H9 (cell line): Measurements from ENCODE around the gene SHISA7. TPM values are rescaled to one million over a fixed set of nuclear protein-coding genes. Genes with fewer than 3 reads are reported as not detected.

ENCODE experiments used
- DNase-seq: peaks from one replicate; pipeline ENCODE4 v3.0.0-alpha.2; 2017
- H2AFZ ChIP-seq: one replicate; pipeline ENCODE4 v1.6.1; 2013; ENCODE audit warnings: mild to moderate bottlenecking, low read length, control low read depth, moderate library complexity
- H2AK5ac ChIP-seq: 2 replicates; pipeline ENCODE4 v1.6.1; 2013; ENCODE audit warnings: low read length, control low read depth, mixed read lengths; ENCODE audit not compliant: insufficient read length
- H2BK120ac ChIP-seq: one replicate; pipeline ENCODE4 v1.6.1; 2013; ENCODE audit warnings: low read depth, mild to moderate bottlenecking, low read length, control low read depth, inconsistent platforms; ENCODE audit not compliant: poor library complexity, severe bottlenecking
- H2BK12ac ChIP-seq: 2 replicates; pipeline ENCODE4 v1.6.1; 2013; ENCODE audit warnings: low read length, control low read depth, mixed read lengths, low read depth; ENCODE audit not compliant: insufficient read length
- H2BK15ac ChIP-seq: 2 replicates; pipeline ENCODE4 v1.6.1; 2013; ENCODE audit warnings: low read depth, low read length, control low read depth
- H2BK20ac ChIP-seq: one replicate; pipeline ENCODE4 v1.6.1; 2013; ENCODE audit warnings: low read depth, mild to moderate bottlenecking, low read length, control low read depth, inconsistent platforms; ENCODE audit not compliant: poor library complexity, severe bottlenecking
- H2BK5ac ChIP-seq: 2 replicates; pipeline ENCODE4 v1.6.1; 2013; ENCODE audit warnings: low read length, control low read depth, mixed read lengths; ENCODE audit not compliant: insufficient read length
- H3K14ac ChIP-seq: 2 replicates; pipeline ENCODE4 v1.6.1; 2013; ENCODE audit warnings: low read length, control low read depth; ENCODE audit not compliant: insufficient read depth
- H3K18ac ChIP-seq: 2 replicates; pipeline ENCODE4 v1.6.1; 2013; ENCODE audit warnings: low read depth, mild to moderate bottlenecking, mixed read lengths, low read length, control low read depth; ENCODE audit not compliant: insufficient read length
- H3K23ac ChIP-seq: 2 replicates; pipeline ENCODE4 v1.6.1; 2013; ENCODE audit warnings: low read length, control low read depth, mixed read lengths, low read depth; ENCODE audit not compliant: insufficient read length
- H3K23me2 ChIP-seq: 2 replicates; pipeline ENCODE4 v1.6.1; 2013; ENCODE audit warnings: low read depth, mild to moderate bottlenecking, mixed read lengths, low read length, control low read depth; ENCODE audit not compliant: insufficient read length, poor library complexity, severe bottlenecking
- H3K27ac ChIP-seq: 2 replicates; pipeline ENCODE4 v1.5.1; 2013; ENCODE audit warnings: low read length, control low read depth, mixed read lengths, low read depth; ENCODE audit not compliant: insufficient read length
- H3K27me3 ChIP-seq: 2 replicates; pipeline ENCODE4 v1.6.1; 2013; ENCODE audit warnings: low read length, control low read depth, inconsistent platforms; ENCODE audit not compliant: insufficient read depth
- H3K4ac ChIP-seq: 2 replicates; pipeline ENCODE4 v1.6.1; 2013; ENCODE audit warnings: low read depth, mild to moderate bottlenecking, control low read depth, inconsistent platforms, low read length, moderate library complexity
- H3K4me1 ChIP-seq: 2 replicates; pipeline ENCODE4 v1.6.1; 2013; ENCODE audit warnings: low read length, control low read depth, inconsistent platforms; ENCODE audit not compliant: insufficient read depth
- H3K4me2 ChIP-seq: 2 replicates; pipeline ENCODE4 v1.6.1; 2013; ENCODE audit warnings: low read length, control low read depth, mixed read lengths; ENCODE audit not compliant: insufficient read length, insufficient read depth
- H3K56ac ChIP-seq: 2 replicates; pipeline ENCODE4 v1.6.1; 2013; ENCODE audit warnings: low read depth, mild to moderate bottlenecking, mixed read lengths, low read length, control low read depth; ENCODE audit not compliant: insufficient read length
- H3K79me1 ChIP-seq: 2 replicates; pipeline ENCODE4 v1.6.1; 2013; ENCODE audit warnings: low read depth, mild to moderate bottlenecking, moderate library complexity, low read length, control low read depth, inconsistent platforms; ENCODE audit not compliant: insufficient read depth, poor library complexity, severe bottlenecking
- H3K79me2 ChIP-seq: 2 replicates; pipeline ENCODE4 v1.6.1; 2013; ENCODE audit warnings: low read length, control low read depth, inconsistent platforms; ENCODE audit not compliant: insufficient read depth
- H3K9ac ChIP-seq: 2 replicates; pipeline ENCODE4 v1.6.1; 2013; ENCODE audit warnings: low read length, control low read depth, mixed read lengths; ENCODE audit not compliant: insufficient read length; ENCODE audit errors: extremely low read depth
- H3K9me3 ChIP-seq: one replicate; pipeline ENCODE4 v1.6.1; 2013; ENCODE audit warnings: low read depth, low read length, inconsistent platforms; ENCODE audit not compliant: control insufficient read depth
- H3T11ph ChIP-seq: one replicate; pipeline ENCODE4 v1.6.1; 2013; ENCODE audit warnings: mild to moderate bottlenecking, low read length, control low read depth, inconsistent platforms
- H4K20me1 ChIP-seq: one replicate; pipeline ENCODE4 v1.6.1; 2013; ENCODE audit not compliant: control insufficient read depth, insufficient read length, insufficient read depth
- H4K5ac ChIP-seq: 2 replicates; pipeline ENCODE4 v1.6.1; 2013; ENCODE audit warnings: low read depth, mild to moderate bottlenecking, mixed read lengths, low read length, control low read depth; ENCODE audit not compliant: insufficient read length
- H4K8ac ChIP-seq: replicated peaks from 2 replicates; pipeline ENCODE4 v1.6.1; 2013; ENCODE audit warnings: low read length, control low read depth, mixed read lengths, low read depth; ENCODE audit not compliant: insufficient read length
- H4K91ac ChIP-seq: 2 replicates; pipeline ENCODE4 v1.6.1; 2013; ENCODE audit warnings: low read depth, mild to moderate bottlenecking, moderate library complexity, mixed read lengths, low read length, control low read depth; ENCODE audit not compliant: insufficient read length
- H3K27ac Mint-ChIP-seq, 3 experiments: 2 replicates in 2 of 3; 3 replicates in 1 of 3; pipeline ENCODE4 v1.8.0; 2020 to 2021; ENCODE audit warnings: mixed read lengths in 3 of 3, mild to moderate bottlenecking in 1 of 3, moderate library complexity in 1 of 3
- H3K27me3 Mint-ChIP-seq: 2 replicates; pipeline ENCODE4 v1.8.0; 2021; ENCODE audit warnings: low read depth, mild to moderate bottlenecking, moderate library complexity, mixed read lengths
- H3K36me3 Mint-ChIP-seq, 3 experiments: 2 replicates in 2 of 3; 3 replicates in 1 of 3; pipeline ENCODE4 v1.8.0; 2020 to 2021; ENCODE audit warnings: low read depth in 3 of 3, mixed read lengths in 3 of 3; ENCODE audit not compliant: insufficient read depth in 1 of 3
- H3K4me1 Mint-ChIP-seq, 2 experiments: 2 replicates each; pipeline ENCODE4 v1.8.0; 2020; ENCODE audit warnings: mixed read lengths in 2 of 2
- H3K4me3 Mint-ChIP-seq, 2 experiments: 2 replicates in 1 of 2; 3 replicates in 1 of 2; pipeline ENCODE4 v1.8.0; 2020 to 2021; ENCODE audit warnings: mild to moderate bottlenecking in 2 of 2, mixed read lengths in 2 of 2, moderate library complexity in 1 of 2
- H3K9me3 Mint-ChIP-seq, 2 experiments: 2 replicates in 1 of 2; 3 replicates in 1 of 2; pipeline ENCODE4 v1.8.0; 2020; ENCODE audit warnings: mild to moderate bottlenecking in 2 of 2, mixed read lengths in 2 of 2, moderate library complexity in 1 of 2
- CTCF ChIP-seq: fragments of 200-600 bp; sonication (generic); conservative IDR thresholded peaks from 3 replicates; pipeline ENCODE4 v1.8.0; 2021; ENCODE audit warnings: antibody characterized with exemption, mild to moderate bottlenecking
- WGBS: extraction: QIAGEN DNeasy Blood & Tissue Kit; methylation state at CpG from one replicate; pipeline ENCODE4 v1.1.7; 2013; ENCODE audit warnings: missing lambda C conversion rate, low lambda C conversion rate, mixed read lengths; ENCODE audit not compliant: insufficient read length; ENCODE audit errors: extremely low coverage; 5-methylcytosine and 5-hydroxymethylcytosine counted together
- total RNA-seq: library from RNA; stranded (reverse); gene quantifications from 2 replicates; pipeline ENCODE4 v1.2.1, GENCODE V29; 2021

SHISA7 gene
- total RNA-seq, 1 experiment from 2014 or later = 0.31 TPM

- Histone ChIP-seq H4K20me1 (no peaks in the 10 kb centered on the region), H3K14ac (no peak overlapping the region), H3T11ph (no peak overlapping the region), H3K27me3 (no peaks in the 10 kb centered on the region), H2BK5ac (no peak overlapping the region), H3K79me2 (no peaks in the 10 kb centered on the region), H2AFZ (no peak overlapping the region), H3K4me1 (no peaks in the 10 kb centered on the region), H3K23ac (no peak overlapping the region), H3K27ac (no peak overlapping the region), H3K79me1 (no peaks in the 10 kb centered on the region), H3K18ac (no peak overlapping the region), H3K23me2 (peaks cover 5% of the 10 kb centered on the region), H3K4ac (no peak overlapping the region), H2AK5ac (no peak overlapping the region), H3K9me3 (no peaks in the 10 kb centered on the region), H3K4me2 (no peak overlapping the region), H2BK120ac (no peak overlapping the region), H2BK20ac (no peak overlapping the region), H4K5ac (no peak overlapping the region), H2BK12ac (no peak overlapping the region), H3K9ac (no peak overlapping the region), H2BK15ac (no peak overlapping the region), H4K91ac (no peak overlapping the region), H4K8ac (no peak overlapping the region), H3K56ac (no peak overlapping the region)
- no peaks in the 10 kb centered on the region for H3K27me3 Mint-ChIP-seq
- H3K36me3 Mint-ChIP-seq = peaks cover 2 to 19% (median 3%) of the 10 kb centered on the region in 3 experiments; a peak in 6 of 7 replicates
- peaks cover 17 to 50% of the 10 kb centered on the region in 2 experiments for H3K4me1 Mint-ChIP-seq
- DNase-seq = no peak
- no peak for TF ChIP-seq CTCF
- peak overlapping the region in 2 of 3 experiments; percentile 22 to 26; a peak in 2 of 7 replicates for H3K27ac Mint-ChIP-seq
- no peaks in the 10 kb centered on the region for H3K9me3 Mint-ChIP-seq
- peak overlapping the region; percentile 2 to 40; a peak in 3 of 5 replicates for H3K4me3 Mint-ChIP-seq
- no CpG with 5 or more reads among the region's 17 CpGs for WGBS
Measured at GRCh38 chr19:55479045-55479444, 35.9 kb upstream of the SHISA7 start.
